Measurements from ENCODE around the gene TNS3. TPM values are rescaled to one million over a fixed set of nuclear protein-coding genes. Genes with fewer than 3 reads are reported as not detected.

TNS3 gene
- total RNA-seq, 3 donors from 2014 or later, result 2.6 to 3.4 (median 3.2) TPM

DNA sequence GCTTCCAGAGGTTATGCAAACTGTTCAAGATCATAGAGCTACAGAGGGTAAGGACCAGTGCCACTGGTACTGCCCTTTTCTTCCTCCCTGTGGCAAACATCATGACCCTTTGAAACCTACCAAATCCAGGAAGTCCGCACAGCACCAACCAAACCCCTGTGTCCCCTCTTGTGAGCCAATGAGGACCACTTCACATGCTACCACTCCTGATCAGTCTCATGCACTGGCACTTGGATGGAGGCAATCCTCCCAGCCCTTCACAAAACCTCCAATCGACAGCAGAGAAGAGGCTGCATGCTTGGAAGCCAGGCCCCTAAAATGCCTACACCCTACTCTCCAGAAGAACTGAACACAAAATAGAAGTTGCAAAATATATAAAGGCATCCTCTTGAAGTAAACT is 248.0 kb downstream of the TNS3 start:
- no peaks in the 10 kb centered on the region for H3K36me3 Mint-ChIP-seq (ENCODE audit: insufficient read depth)
- no peak for DNase-seq
- H3K4me1 Mint-ChIP-seq (ENCODE audit: low read depth), result no peaks in the 10 kb centered on the region
- no peaks in the 10 kb centered on the region for H3K27me3 Mint-ChIP-seq (ENCODE audit: low read depth)
- H3K4me3 Mint-ChIP-seq, result no peak overlapping the region
- peaks cover 3% of the 10 kb centered on the region for H3K9me3 Mint-ChIP-seq
- ATAC-seq, result no peak

DNA sequence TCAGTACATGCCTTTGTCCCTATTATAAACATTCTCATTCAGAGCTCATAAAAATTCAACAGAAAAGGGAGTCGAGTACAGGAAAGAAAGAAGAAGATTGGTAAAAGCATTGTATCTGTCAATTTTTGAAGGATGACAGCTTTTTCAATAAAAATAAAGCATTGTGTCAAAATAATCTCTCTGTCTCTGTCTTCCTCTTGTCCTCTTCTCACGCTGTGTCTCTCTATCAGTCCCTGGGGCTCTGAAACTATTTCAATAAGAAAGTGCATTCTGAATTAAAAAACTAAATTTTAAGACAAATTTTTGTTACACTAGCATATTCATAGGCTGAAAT is 248.4 kb downstream of the TNS3 start:
- Mint-ChIP-seq H3K36me3 (ENCODE audit: insufficient read depth) (no peaks in the 10 kb centered on the region), H3K4me1 (ENCODE audit: low read depth) (no peaks in the 10 kb centered on the region), H3K27me3 (ENCODE audit: low read depth) (no peaks in the 10 kb centered on the region), H3K4me3 (no peak overlapping the region), H3K9me3 (peaks cover 3% of the 10 kb centered on the region)
- no peak for DNase-seq
- no peak for ATAC-seq

DNA sequence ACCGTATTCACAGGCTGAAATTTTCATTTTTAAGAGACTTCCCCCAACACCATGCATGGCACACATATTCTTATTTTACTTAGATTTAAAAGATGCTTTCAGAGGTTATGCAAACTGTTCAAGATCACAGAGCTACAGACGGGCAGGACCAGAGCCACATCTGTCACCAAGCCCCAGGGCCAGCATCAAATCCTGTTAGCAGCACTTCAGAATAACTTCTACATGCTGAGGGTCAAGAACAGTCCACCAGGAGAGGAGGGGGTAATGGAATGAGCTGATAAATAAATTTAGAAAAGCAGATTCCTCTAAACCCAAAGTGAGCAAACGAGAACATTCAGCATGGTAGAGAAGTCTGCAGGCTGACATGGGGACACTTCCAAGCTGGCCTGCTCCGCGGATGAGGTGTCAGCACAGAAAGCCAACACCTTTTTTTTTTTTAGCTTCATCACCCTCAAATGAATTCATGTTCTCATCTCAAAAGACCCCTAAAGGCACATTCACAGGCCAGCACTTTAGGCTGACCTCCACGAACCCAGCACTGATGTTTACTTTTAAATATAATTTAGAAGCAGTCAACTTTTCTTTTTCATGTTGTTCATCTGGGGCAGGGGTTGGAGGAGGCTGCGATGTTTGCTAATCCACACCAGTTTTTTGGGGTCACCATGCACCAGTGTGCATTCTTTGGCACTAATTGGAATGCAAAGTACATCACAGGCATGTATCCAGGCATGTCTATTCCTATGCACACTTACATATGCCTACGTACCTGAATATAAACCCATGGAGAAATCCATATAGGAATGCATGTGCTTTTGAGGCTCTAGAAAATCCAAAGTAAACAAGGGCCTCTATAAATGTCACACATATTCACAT is 249.0 kb downstream of the TNS3 start:
- H3K9me3 Mint-ChIP-seq, result peaks cover 3% of the 10 kb centered on the region
- no peak for DNase-seq
- H3K4me1 Mint-ChIP-seq (ENCODE audit: low read depth), result no peaks in the 10 kb centered on the region
- no peaks in the 10 kb centered on the region for H3K36me3 Mint-ChIP-seq (ENCODE audit: insufficient read depth)
- no peak for ATAC-seq
- no peak overlapping the region for H3K4me3 Mint-ChIP-seq
- H3K27me3 Mint-ChIP-seq (ENCODE audit: low read depth), result no peaks in the 10 kb centered on the region

DNA sequence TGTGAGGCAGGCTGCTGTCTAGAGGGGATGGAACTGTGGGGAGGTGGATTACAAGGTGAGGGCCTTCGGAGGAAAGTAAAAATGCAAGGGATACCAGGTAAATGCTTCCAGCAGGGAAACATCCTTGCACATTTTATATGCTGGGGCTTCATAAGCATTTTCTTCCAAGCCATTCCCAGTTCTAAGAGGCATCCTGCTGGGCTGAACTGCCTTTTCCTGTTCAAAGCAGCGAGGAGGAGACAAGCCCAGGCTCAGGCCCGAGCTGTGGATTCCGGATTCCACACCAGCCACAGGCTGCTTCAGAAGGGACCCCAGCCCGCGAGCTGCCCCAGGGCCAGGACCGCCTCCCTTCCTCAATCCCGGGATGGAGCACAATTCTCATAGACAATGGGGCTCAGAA is 249.7 kb downstream of the TNS3 start:
- no peak for DNase-seq

DNA sequence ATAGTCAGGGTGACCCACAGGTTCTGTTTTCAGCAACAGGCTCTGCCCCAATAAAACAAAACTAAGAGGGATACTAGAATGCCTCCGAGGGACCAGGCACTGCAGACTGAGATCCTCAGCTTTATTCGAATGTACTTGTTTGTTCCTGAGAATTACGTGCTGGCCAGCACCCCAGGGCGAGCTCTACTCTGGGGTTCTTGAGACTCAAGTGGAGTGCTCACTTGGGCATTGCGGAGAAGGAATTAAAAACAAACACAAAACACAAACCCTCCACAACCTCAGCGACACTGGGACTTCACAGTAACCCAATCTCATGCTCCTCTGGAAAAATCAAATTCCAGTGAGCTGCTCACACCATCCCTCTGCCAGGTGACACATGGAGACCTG is 250.7 kb downstream of the TNS3 start:
- no peaks in the 10 kb centered on the region for H3K36me3 Mint-ChIP-seq (ENCODE audit: insufficient read depth)
- H3K4me3 Mint-ChIP-seq, result no peak overlapping the region
- no peaks in the 10 kb centered on the region for H3K27me3 Mint-ChIP-seq (ENCODE audit: low read depth)
- DNase-seq (no peak), ATAC-seq (no peak)
- H3K4me1 Mint-ChIP-seq (ENCODE audit: low read depth), result no peaks in the 10 kb centered on the region
- no peaks in the 10 kb centered on the region for H3K9me3 Mint-ChIP-seq

More for the DNA sequence above, 249.7 kb downstream of the TNS3 start:
- no peak overlapping the region for H3K4me3 Mint-ChIP-seq
- H3K27me3 Mint-ChIP-seq (ENCODE audit: low read depth), result no peaks in the 10 kb centered on the region
- ATAC-seq, result no peak
- H3K4me1 Mint-ChIP-seq (ENCODE audit: low read depth), result no peaks in the 10 kb centered on the region
- H3K36me3 Mint-ChIP-seq (ENCODE audit: insufficient read depth), result no peaks in the 10 kb centered on the region
- no peaks in the 10 kb centered on the region for H3K9me3 Mint-ChIP-seq

DNA sequence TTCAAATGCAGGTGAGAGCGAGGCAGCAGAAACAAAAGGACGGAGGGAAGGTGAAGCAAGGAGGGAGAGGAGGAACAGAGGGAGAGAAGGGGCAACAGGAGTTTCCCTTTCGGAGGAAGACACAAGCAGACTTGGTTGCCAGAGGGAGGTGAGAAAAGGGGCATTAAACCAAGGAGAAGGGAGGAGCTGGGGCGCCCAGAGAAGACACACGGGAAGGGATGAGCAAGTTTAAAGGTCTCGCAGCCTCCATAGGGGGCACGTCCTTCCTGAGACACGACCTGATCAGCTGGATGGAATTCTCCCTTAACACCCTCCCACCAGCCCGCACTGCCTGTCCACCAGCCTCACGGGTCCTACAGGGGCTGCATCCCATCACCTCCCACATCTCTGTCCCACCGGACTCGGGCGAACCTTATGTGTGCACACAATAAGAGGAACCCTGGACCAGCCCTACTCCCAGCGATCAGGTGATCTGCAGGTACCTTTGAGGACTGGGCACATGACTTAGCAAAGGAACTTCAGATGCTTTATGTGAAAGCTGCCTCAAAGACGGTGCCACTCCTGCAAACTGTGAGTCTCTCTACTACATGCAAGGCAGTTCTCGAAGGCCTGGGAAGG is 251.2 kb downstream of the TNS3 start:
- no peaks in the 10 kb centered on the region for H3K9me3 Mint-ChIP-seq
- no peak overlapping the region for H3K4me3 Mint-ChIP-seq
- H3K36me3 Mint-ChIP-seq (ENCODE audit: insufficient read depth), result no peaks in the 10 kb centered on the region
- no peaks in the 10 kb centered on the region for H3K4me1 Mint-ChIP-seq (ENCODE audit: low read depth)
- DNase-seq, result no peak
- H3K27me3 Mint-ChIP-seq (ENCODE audit: low read depth), result no peaks in the 10 kb centered on the region
- ATAC-seq, result no peak

DNA sequence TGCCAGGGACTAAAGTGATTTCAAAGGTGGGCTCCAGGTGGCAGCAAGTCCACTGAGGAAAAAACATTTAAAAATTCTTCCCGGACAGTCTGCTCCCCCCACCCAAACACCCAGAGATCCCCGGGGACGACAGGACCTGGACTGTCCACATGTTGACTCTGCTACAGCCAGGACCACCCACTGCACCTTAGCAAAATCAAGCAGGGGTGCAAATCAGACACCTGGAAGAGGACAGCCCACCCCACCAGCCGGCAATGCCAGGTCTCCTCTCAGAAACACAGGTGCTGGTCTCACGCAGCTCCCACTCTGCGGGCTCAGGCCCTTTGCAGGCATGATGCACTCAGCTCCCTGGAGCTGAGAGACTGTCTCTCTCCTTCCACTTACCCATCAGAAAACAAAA is 251.9 kb downstream of the TNS3 start:
- Mint-ChIP-seq H3K4me1 (ENCODE audit: low read depth) (no peaks in the 10 kb centered on the region), H3K27me3 (ENCODE audit: low read depth) (no peaks in the 10 kb centered on the region), H3K4me3 (no peak overlapping the region), H3K36me3 (ENCODE audit: insufficient read depth) (no peaks in the 10 kb centered on the region), H3K9me3 (no peaks in the 10 kb centered on the region)
- ATAC-seq (no peak), DNase-seq (no peak)

DNA sequence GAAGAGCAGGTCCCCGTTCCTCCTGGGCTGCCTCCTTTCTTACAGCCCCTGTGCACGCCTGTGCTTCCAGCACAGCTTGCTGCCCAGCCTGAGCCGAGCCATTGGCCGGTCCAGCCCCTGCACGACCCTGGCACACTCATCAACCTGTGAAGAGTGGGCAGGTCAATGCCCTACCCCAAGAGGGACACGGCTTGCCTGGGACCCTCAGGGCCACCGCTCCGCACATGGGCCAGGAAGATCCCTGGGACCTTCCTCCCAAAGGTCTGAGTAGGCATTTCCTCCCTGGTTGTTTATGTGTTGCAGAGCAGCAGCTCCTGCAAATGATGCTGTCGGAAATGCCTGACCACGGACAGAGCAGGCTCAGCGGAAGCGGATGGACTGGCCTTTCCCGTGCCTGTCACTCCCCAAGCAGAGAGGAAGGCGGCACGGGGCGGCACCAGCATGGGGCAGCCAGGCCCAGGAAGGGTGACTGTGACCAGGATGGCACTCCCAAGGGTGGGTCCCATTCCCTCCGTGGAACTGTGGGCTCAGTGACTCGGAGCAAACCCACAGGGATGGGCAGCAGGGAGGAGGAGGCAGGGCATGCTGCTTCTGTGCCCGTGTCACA is 252.5 kb downstream of the TNS3 start:
- no peaks in the 10 kb centered on the region for H3K27me3 Mint-ChIP-seq (ENCODE audit: low read depth)
- no peaks in the 10 kb centered on the region for H3K4me1 Mint-ChIP-seq (ENCODE audit: low read depth)
- H3K4me3 Mint-ChIP-seq, result no peak overlapping the region
- ATAC-seq, result no peak
- DNase-seq, result no peak
- H3K9me3 Mint-ChIP-seq, result no peaks in the 10 kb centered on the region
- H3K36me3 Mint-ChIP-seq (ENCODE audit: insufficient read depth), result no peaks in the 10 kb centered on the region

DNA sequence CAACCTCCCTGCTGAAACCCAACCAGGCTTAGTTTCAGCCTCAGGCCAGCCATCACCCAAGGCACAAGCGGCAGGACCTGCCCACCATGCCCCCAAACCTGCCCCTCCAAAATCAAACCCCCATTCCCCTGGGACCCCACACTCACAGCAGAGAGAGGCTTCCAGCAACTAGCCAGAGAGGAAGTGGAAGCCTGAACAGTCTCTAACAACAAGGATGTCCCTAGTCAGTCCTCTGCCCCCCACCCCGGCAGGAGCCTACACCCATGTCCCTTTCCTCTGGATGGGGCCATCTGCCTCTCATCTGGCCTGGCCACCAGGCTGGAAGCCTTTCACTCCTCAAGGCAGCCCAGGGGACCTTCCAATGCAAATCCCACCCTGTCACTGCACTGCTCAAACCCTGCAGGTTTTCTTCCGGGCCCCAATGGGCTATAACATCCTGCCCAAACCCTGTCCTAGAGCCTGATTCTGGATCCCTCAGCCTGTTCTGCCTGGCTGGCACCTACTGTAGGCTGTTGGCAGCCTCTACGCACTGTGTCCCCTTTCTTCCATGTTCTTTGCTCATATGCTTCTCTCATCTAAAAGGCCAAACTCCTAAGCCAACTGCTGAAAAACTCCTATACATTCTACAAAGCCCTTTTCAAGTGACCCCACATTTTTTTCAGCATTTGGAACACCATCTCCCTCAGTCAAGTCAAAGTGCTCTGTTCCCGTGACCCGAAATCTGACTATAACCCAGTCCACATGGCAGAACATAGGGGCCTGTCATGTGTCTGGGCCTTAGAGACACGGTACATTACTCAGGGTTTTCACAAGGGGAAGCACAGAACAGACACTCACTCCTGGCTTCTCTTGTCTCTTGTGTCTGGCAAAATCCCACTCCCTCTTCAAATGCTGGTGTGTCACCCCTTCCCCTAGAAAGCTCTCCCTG is 253.3 kb downstream of the TNS3 start:
- Mint-ChIP-seq H3K9me3 (no peaks in the 10 kb centered on the region), H3K36me3 (ENCODE audit: insufficient read depth) (no peaks in the 10 kb centered on the region), H3K4me3 (no peak overlapping the region), H3K27me3 (ENCODE audit: low read depth) (no peaks in the 10 kb centered on the region), H3K4me1 (ENCODE audit: low read depth) (no peaks in the 10 kb centered on the region)
- DNase-seq, result no peak
- ATAC-seq, result no peak

DNA sequence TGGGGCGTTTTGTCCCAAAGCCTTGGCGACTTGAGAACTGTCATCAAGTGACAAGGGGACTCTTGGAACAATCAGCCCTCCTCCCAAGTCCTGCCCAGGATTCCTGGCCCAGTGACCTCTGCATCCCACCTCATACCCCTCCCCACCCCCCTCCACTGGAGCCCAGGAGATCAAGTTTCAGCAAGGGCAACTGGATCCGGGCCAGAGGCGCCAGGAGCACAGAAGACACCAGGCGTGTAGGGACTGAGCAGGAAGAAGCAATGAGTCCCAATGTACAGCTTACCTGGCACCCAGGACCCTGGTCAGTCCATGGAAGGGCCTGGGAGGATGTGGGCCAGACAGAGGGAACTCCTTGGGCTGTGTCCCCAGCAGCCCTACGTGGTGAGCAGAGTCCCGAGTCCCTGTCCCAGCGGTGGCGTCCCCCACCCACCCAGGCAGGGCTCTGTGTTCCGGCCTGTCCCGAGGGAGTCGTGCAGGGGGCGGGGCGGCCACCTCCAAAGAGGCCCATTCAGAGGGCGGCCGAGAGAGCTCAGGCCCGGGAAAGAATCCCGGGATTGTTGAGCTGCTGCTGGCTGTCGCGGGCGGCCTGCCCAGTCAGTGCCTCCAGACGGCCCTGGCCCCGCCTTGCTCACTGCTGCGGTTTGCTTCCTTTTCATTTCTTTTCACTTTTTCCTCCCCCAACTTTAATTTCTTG is 254.1 kb downstream of the TNS3 start:
- H3K36me3 Mint-ChIP-seq (ENCODE audit: insufficient read depth), result no peaks in the 10 kb centered on the region
- no peaks in the 10 kb centered on the region for H3K27me3 Mint-ChIP-seq (ENCODE audit: low read depth)
- no peak for DNase-seq
- H3K4me1 Mint-ChIP-seq (ENCODE audit: low read depth), result no peaks in the 10 kb centered on the region
- H3K9me3 Mint-ChIP-seq, result no peaks in the 10 kb centered on the region
- no peak for ATAC-seq
- H3K4me3 Mint-ChIP-seq, result no peak overlapping the region

DNA sequence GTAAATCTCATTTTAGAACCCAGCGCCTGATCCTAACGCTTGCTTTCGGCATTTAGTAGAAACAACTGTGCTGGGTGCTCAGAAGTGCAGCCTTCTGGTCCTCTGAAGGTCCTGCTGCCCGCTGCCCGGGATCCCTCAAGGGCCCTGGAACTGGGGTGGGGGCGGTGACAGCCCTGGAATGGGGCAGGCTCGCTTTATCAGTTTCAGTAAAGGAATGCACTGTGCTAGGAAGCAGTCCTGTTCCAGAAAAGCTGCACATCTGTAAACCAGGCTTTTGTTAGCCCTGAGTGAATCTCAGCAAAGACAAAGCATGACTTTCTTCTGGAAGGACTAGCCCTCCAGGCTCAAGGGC is 254.6 kb downstream of the TNS3 start:
- H3K9me3 Mint-ChIP-seq, result no peaks in the 10 kb centered on the region
- no peaks in the 10 kb centered on the region for H3K36me3 Mint-ChIP-seq (ENCODE audit: insufficient read depth)
- no peak for DNase-seq
- no peaks in the 10 kb centered on the region for H3K4me1 Mint-ChIP-seq (ENCODE audit: low read depth)
- no peak for ATAC-seq
- no peaks in the 10 kb centered on the region for H3K27me3 Mint-ChIP-seq (ENCODE audit: low read depth)
- H3K4me3 Mint-ChIP-seq, result no peak overlapping the region

DNA sequence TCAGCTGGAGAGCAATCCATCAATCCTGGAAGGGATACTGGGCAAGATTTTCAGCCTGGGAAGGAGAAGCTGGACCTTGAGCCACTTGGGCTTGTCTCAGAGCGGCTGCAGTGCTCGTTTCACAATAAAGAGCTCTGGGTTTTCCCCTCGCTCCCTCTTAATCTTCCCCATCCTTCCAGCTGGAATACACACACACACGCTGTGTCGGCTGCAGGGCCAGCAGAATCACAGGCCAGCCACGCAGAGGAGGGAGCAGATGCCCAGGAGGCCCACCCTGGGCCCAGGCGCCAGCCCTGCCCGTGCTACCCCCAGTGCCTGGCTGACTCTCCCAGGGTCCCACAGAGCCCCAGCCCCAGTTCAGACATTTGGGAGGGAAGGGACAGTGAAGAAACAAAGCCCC is 255.1 kb downstream of the TNS3 start:
- ATAC-seq, result no peak
- Mint-ChIP-seq H3K9me3 (no peaks in the 10 kb centered on the region), H3K4me3 (no peak overlapping the region), H3K27me3 (ENCODE audit: low read depth) (no peaks in the 10 kb centered on the region), H3K4me1 (ENCODE audit: low read depth) (no peaks in the 10 kb centered on the region), H3K36me3 (ENCODE audit: insufficient read depth) (no peaks in the 10 kb centered on the region)
- no peak for DNase-seq

DNA sequence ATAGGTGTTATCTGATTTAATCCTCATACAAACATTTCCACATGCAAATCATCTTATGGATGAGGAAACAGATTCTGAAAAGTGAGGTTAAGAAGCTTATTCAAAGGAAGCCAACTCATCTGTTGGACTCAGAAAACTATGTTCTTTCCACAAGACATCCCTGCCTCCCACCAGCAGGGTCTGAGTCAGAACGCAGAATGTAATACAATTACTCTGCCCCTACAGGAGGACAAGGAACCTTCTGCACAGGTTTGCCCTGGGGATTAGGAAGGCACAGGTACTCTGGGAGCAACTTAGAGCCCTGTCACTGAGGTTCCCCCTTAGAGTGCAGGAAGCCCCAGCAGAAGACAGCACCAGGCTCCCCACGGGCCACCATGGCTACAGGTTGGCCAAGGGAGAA is 255.7 kb downstream of the TNS3 start:
- no peaks in the 10 kb centered on the region for H3K36me3 Mint-ChIP-seq (ENCODE audit: insufficient read depth)
- no peaks in the 10 kb centered on the region for H3K4me1 Mint-ChIP-seq (ENCODE audit: low read depth)
- H3K4me3 Mint-ChIP-seq, result no peak overlapping the region
- H3K9me3 Mint-ChIP-seq, result no peaks in the 10 kb centered on the region
- ATAC-seq (peak; percentile 25 to 50), DNase-seq (no peak)
- H3K27me3 Mint-ChIP-seq (ENCODE audit: low read depth), result no peaks in the 10 kb centered on the region

DNA sequence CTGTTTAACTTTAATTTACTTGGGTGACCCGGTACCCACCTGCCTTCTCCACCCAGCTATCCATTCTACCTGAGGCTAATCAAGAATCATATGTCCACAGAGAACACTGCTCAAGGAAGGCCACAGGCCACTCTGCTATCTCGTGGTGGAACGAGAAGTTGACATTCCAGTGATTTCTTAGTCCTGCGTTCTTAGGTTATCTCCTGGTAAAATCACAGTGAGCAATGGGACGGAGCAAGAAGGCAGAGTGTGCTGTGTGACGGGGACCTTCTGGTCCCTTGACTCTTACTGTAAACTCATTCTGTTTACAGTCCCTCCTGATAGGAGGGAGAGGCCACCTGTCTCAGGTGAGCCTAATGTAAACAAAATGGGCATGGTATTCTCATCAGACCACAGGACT is 256.6 kb downstream of the TNS3 start:
- ATAC-seq (no peak), DNase-seq (no peak)
- no peaks in the 10 kb centered on the region for H3K9me3 Mint-ChIP-seq
- no peaks in the 10 kb centered on the region for H3K4me1 Mint-ChIP-seq (ENCODE audit: low read depth)
- no peaks in the 10 kb centered on the region for H3K27me3 Mint-ChIP-seq (ENCODE audit: low read depth)
- H3K36me3 Mint-ChIP-seq (ENCODE audit: insufficient read depth), result no peaks in the 10 kb centered on the region
- no peak overlapping the region for H3K4me3 Mint-ChIP-seq
